ENCODE results near the gene SAFB2.
A peak's percentile ranks its signal among the peaks of the same experiment; 100 is the strongest.
"Not testable (repeated sequence)": the region's sequence is repeated elsewhere in the genome, so short reads cannot be mapped to it uniquely, and the experiment has no call there.

Gene SAFB2

GRCh38 chr19:5632657-5633056 lies 10.1 kb upstream of the SAFB2 start:
- DNase-seq (ENCODE audit: low read depth in 1 of 2, low spot score in 1 of 2): no peak

- no peak for DNase-seq (ENCODE audit: low read depth in 1 of 2, low spot score in 1 of 2)
Measured at GRCh38 chr19:5632241-5632612, 9.7 kb upstream of the SAFB2 start.

- no peak for DNase-seq (ENCODE audit: low read depth in 1 of 2, low spot score in 1 of 2)
Measured at GRCh38 chr19:5631567-5632240, 9.1 kb upstream of the SAFB2 start.

GRCh38 chr19:5628919-5629481 lies 6.4 kb upstream of the SAFB2 start:
- no peak for DNase-seq (ENCODE audit: low read depth in 1 of 2, low spot score in 1 of 2)

GRCh38 chr19:5628461-5628860 lies 5.9 kb upstream of the SAFB2 start:
- no peak for DNase-seq (ENCODE audit: low read depth in 1 of 2, low spot score in 1 of 2)

GRCh38 chr19:5627395-5627904 lies 4.9 kb upstream of the SAFB2 start:
- DNase-seq (ENCODE audit: low read depth in 1 of 2, low spot score in 1 of 2): no peak

- DNase-seq (ENCODE audit: low read depth in 1 of 2, low spot score in 1 of 2): no peak
Measured at GRCh38 chr19:5625641-5626040, 3.1 kb upstream of the SAFB2 start.

- no peak for DNase-seq (ENCODE audit: low read depth in 1 of 2, low spot score in 1 of 2)
Measured at GRCh38 chr19:5624741-5625278, 2.2 kb upstream of the SAFB2 start.

- DNase-seq (ENCODE audit: low read depth in 1 of 2, low spot score in 1 of 2): peak in 1 of 2 donors; percentile 5
Measured at GRCh38 chr19:5624018-5624663, 1.6 kb upstream of the SAFB2 start.

- peak in 1 of 2 donors; percentile 5 for DNase-seq (ENCODE audit: low read depth in 1 of 2, low spot score in 1 of 2)
Measured at GRCh38 chr19:5623397-5624017, 931 bp upstream of the SAFB2 start.

- DNase-seq (ENCODE audit: low read depth in 1 of 2, low spot score in 1 of 2): peak in 1 of 2 donors; percentile 4
Measured at GRCh38 chr19:5621945-5622464, 571 bp downstream of the SAFB2 start.

- no peak for DNase-seq (ENCODE audit: low read depth in 1 of 2, low spot score in 1 of 2)
Measured at GRCh38 chr19:5621311-5621944, 1.1 kb downstream of the SAFB2 start.

GRCh38 chr19:5619946-5620345 lies 2.6 kb downstream of the SAFB2 start:
- DNase-seq (ENCODE audit: low read depth in 1 of 2, low spot score in 1 of 2): no peak

- DNase-seq (ENCODE audit: low read depth in 1 of 2, low spot score in 1 of 2): no peak
Measured at GRCh38 chr19:5618591-5618990, 4.0 kb downstream of the SAFB2 start.

GRCh38 chr19:5617080-5617479 lies 5.5 kb downstream of the SAFB2 start:
- DNase-seq (ENCODE audit: low read depth in 1 of 2, low spot score in 1 of 2): no peak

- DNase-seq (ENCODE audit: low read depth in 1 of 2, low spot score in 1 of 2): no peak
Measured at GRCh38 chr19:5615756-5616327, 6.7 kb downstream of the SAFB2 start.

- DNase-seq (ENCODE audit: low read depth in 1 of 2, low spot score in 1 of 2): no peak
Measured at GRCh38 chr19:5612891-5613865, 9.4 kb downstream of the SAFB2 start.

- DNase-seq (ENCODE audit: low read depth in 1 of 2, low spot score in 1 of 2): no peak
Measured at GRCh38 chr19:5609881-5610448, 12.6 kb downstream of the SAFB2 start.

GRCh38 chr19:5608766-5609165 lies 13.8 kb downstream of the SAFB2 start:
- DNase-seq (ENCODE audit: low read depth in 1 of 2, low spot score in 1 of 2): not testable (repeated sequence)

Data from activated T-helper 1 cell treated with anti-CD3 and anti-CD28 coated beads, Interleukin-2, amount 50 U/mL, for 16 hours (primary cell).